Activated CD4-positive, alpha-beta T cell treated with anti-CD3 and anti-CD28 coated beads, Interleukin-2, Interleukin-6, amounts not matched to agents 100 ng/mL and 50 ng/mL, durations not matched to agents 16 hours and 8 hours (primary cell): ENCODE results near the gene CCDC192.

Source experiments
- DNase-seq: peaks from one replicate; pipeline ENCODE4 v3.0.0-alpha.2; 2020

CCDC192 gene

GRCh38 chr5:127851964-127852363 lies 148.8 kb downstream of the CCDC192 start:
- no peak for DNase-seq

GRCh38 chr5:127854520-127854919 lies 151.3 kb downstream of the CCDC192 start:
- no peak for DNase-seq

GRCh38 chr5:127856292-127856691 lies 153.1 kb downstream of the CCDC192 start:
- DNase-seq: peak; percentile 29

GRCh38 chr5:127858116-127858784 lies 155.1 kb downstream of the CCDC192 start:
- DNase-seq: no peak

GRCh38 chr5:127860291-127860690 lies 157.1 kb downstream of the CCDC192 start:
- no peak for DNase-seq

- DNase-seq: no peak
Observed at GRCh38 chr5:127863161-127863560, 160.0 kb downstream of the CCDC192 start.

- no peak for DNase-seq
Observed at GRCh38 chr5:127863610-127864395, 160.6 kb downstream of the CCDC192 start.

GRCh38 chr5:127864511-127864910 lies 161.3 kb downstream of the CCDC192 start:
- no peak for DNase-seq

GRCh38 chr5:127865273-127865672 lies 162.1 kb downstream of the CCDC192 start:
- DNase-seq: no peak

GRCh38 chr5:127867022-127867783 lies 164.0 kb downstream of the CCDC192 start:
- DNase-seq: no peak

- DNase-seq: no peak
Observed at GRCh38 chr5:127870914-127871313, 167.7 kb downstream of the CCDC192 start.

- no peak for DNase-seq
Observed at GRCh38 chr5:127871503-127872153, 168.4 kb downstream of the CCDC192 start.

- peak; percentile 5 for DNase-seq
Observed at GRCh38 chr5:127872494-127872893, 169.3 kb downstream of the CCDC192 start.

- peak; percentile 46 for DNase-seq
Observed at GRCh38 chr5:127875235-127876021, 172.2 kb downstream of the CCDC192 start.

GRCh38 chr5:127876384-127876783 lies 173.2 kb downstream of the CCDC192 start:
- DNase-seq: no peak

- DNase-seq: peak; percentile 23
Observed at GRCh38 chr5:127878174-127878750, 175.1 kb downstream of the CCDC192 start.

- DNase-seq: no peak
Observed at GRCh38 chr5:127884416-127884815, 181.2 kb downstream of the CCDC192 start.

- DNase-seq: no peak
Observed at GRCh38 chr5:127885176-127885575, 182.0 kb downstream of the CCDC192 start.

GRCh38 chr5:127886081-127886480 lies 182.9 kb downstream of the CCDC192 start:
- no peak for DNase-seq

GRCh38 chr5:127887282-127887681 lies 184.1 kb downstream of the CCDC192 start:
- DNase-seq: no peak

- DNase-seq: no peak
Observed at GRCh38 chr5:127891942-127892341, 188.8 kb downstream of the CCDC192 start.
